ENCODE results near the gene AFF3. TPM values are rescaled to one million over a fixed set of nuclear protein-coding genes. Genes with fewer than 3 reads are reported as not detected.

Gene AFF3
- polyA plus RNA-seq, 5 donors, result 17.1 to 21.3 (median 19.1) TPM

- DNase-seq, result no peak
Measured at GRCh38 chr2:99701503-99701902, 440.9 kb downstream of the AFF3 start.

- DNase-seq, result no peak
Measured at GRCh38 chr2:99700482-99701398, 441.6 kb downstream of the AFF3 start.

GRCh38 chr2:99698896-99699295, 443.5 kb downstream of the AFF3 start:
- no peak for DNase-seq

- DNase-seq, result no peak
Measured at GRCh38 chr2:99697811-99698568, 444.4 kb downstream of the AFF3 start.

GRCh38 chr2:99695944-99696253, 446.5 kb downstream of the AFF3 start:
- DNase-seq, result no peak

- DNase-seq, result no peak
Measured at GRCh38 chr2:99695130-99695943, 447.1 kb downstream of the AFF3 start.

GRCh38 chr2:99694331-99694730, 448.1 kb downstream of the AFF3 start:
- no peak for DNase-seq

GRCh38 chr2:99692785-99693184, 449.6 kb downstream of the AFF3 start:
- no peak for DNase-seq

GRCh38 chr2:99691926-99692325, 450.5 kb downstream of the AFF3 start:
- no peak for DNase-seq

GRCh38 chr2:99689145-99689742, 453.1 kb downstream of the AFF3 start:
- DNase-seq, result no peak

- no peak for DNase-seq
Measured at GRCh38 chr2:99688699-99689098, 453.7 kb downstream of the AFF3 start.

- no peak for DNase-seq
Measured at GRCh38 chr2:99682275-99683060, 459.9 kb downstream of the AFF3 start.

- DNase-seq, result no peak
Measured at GRCh38 chr2:99680946-99681345, 461.4 kb downstream of the AFF3 start.

- no peak for DNase-seq
Measured at GRCh38 chr2:99679518-99679917, 462.9 kb downstream of the AFF3 start.

- no peak for DNase-seq
Measured at GRCh38 chr2:99678625-99679024, 463.8 kb downstream of the AFF3 start.

- no peak for DNase-seq
Measured at GRCh38 chr2:99677814-99678213, 464.6 kb downstream of the AFF3 start.

- no peak for DNase-seq
Measured at GRCh38 chr2:99675130-99675661, 467.2 kb downstream of the AFF3 start.

GRCh38 chr2:99674090-99674489, 468.3 kb downstream of the AFF3 start:
- DNase-seq, result no peak

GRCh38 chr2:99672766-99673350, 469.5 kb downstream of the AFF3 start:
- DNase-seq, result no peak

Measured in right lung (tissue), 5 donors.